CD8-positive, alpha-beta memory T cell (primary cell): Measurements from ENCODE around the gene BNC1. TPM values are rescaled to one million over a fixed set of nuclear protein-coding genes. Genes with fewer than 3 reads are reported as not detected.

Experiments used
- CTCF ChIA-PET: fragments of 350-600 bp; sonication (Branson Sonifier 250); formaldehyde crosslinking; loops from one replicate; lab custom pipeline; 2021; ENCODE audit warnings: antibody characterized with exemption; lab: Charles Lee
- POLR2A ChIA-PET: fragments of 350-600 bp; sonication (Branson Sonifier 250); formaldehyde crosslinking; loops from one replicate; lab custom pipeline; 2021; ENCODE audit warnings: antibody characterized with exemption; lab: Charles Lee
- DNase-seq, 5 donors: peaks; one replicate each; pipeline versions ENCODE4 v3.0.0 to v3.0.0-alpha.2; 2020 to 2022; ENCODE audit warnings: mixed read lengths in 1 of 5
- H3K27ac ChIP-seq: one replicate; pipeline ENCODE4 v1.7.0; 2013; ENCODE audit warnings: low read depth, mild to moderate bottlenecking, low read length, moderate library complexity
- H3K27me3 ChIP-seq: 2 replicates; pipeline ENCODE4 v1.7.0; 2013; ENCODE audit warnings: low read length, mild to moderate bottlenecking; ENCODE audit not compliant: insufficient read depth, poor library complexity, severe bottlenecking
- H3K36me3 ChIP-seq: 2 replicates; pipeline ENCODE4 v1.7.0; 2013; ENCODE audit warnings: mild to moderate bottlenecking, low read length, moderate library complexity; ENCODE audit not compliant: insufficient read depth
- H3K4me1 ChIP-seq: 2 replicates; pipeline ENCODE4 v1.7.0; 2013; ENCODE audit warnings: mild to moderate bottlenecking, low read length, moderate library complexity; ENCODE audit not compliant: insufficient read depth
- H3K4me3 ChIP-seq: 2 replicates; pipeline ENCODE4 v1.7.0; 2013; ENCODE audit warnings: mild to moderate bottlenecking, low read length
- H3K9me3 ChIP-seq: 2 replicates; pipeline ENCODE4 v1.7.0; 2013; ENCODE audit warnings: mild to moderate bottlenecking, low read length
- H3K27ac Mint-ChIP-seq, 8 donors: one replicate each; pipeline ENCODE4 v1.8.0; 2020 to 2021; ENCODE audit warnings: mixed read lengths in 8 of 8, mild to moderate bottlenecking in 6 of 8, inconsistent platforms in 3 of 8, moderate library complexity in 3 of 8
- H3K27me3 Mint-ChIP-seq, 2 donors: one replicate each; pipeline ENCODE4 v1.8.0; 2020 to 2021; ENCODE audit warnings: mixed read lengths in 2 of 2, mild to moderate bottlenecking in 1 of 2, moderate library complexity in 1 of 2
- H3K36me3 Mint-ChIP-seq, 3 donors: one replicate each; pipeline ENCODE4 v1.8.0; 2020 to 2021; ENCODE audit warnings: mixed read lengths in 3 of 3, inconsistent platforms in 1 of 3, mild to moderate bottlenecking in 1 of 3
- H3K4me1 Mint-ChIP-seq, 3 donors: one replicate each; pipeline ENCODE4 v1.8.0; 2020 to 2021; ENCODE audit warnings: mixed read lengths in 3 of 3, inconsistent platforms in 1 of 3, mild to moderate bottlenecking in 1 of 3
- H3K4me3 Mint-ChIP-seq, 7 donors: one replicate each; pipeline ENCODE4 v1.8.0; 2020 to 2021; ENCODE audit warnings: mixed read lengths in 7 of 7, mild to moderate bottlenecking in 6 of 7, moderate library complexity in 4 of 7, inconsistent platforms in 2 of 7
- H3K9me3 Mint-ChIP-seq, 5 donors: one replicate each; pipeline ENCODE4 v1.8.0; 2020 to 2022; ENCODE audit warnings: mixed read lengths in 5 of 5, mild to moderate bottlenecking in 3 of 5, moderate library complexity in 2 of 5, inconsistent platforms in 1 of 5
- polyA plus RNA-seq: library from polyadenylated mRNA; unstranded; fragments of 300-500 nt; fragmentation: Illumina TruSeq; gene quantifications from one replicate; pipeline ENCODE4 v1.2.3, GENCODE V29; 2021
- total RNA-seq, 2 experiments: library from RNA; stranded (reverse); gene quantifications; one replicate each; pipeline ENCODE4 v1.2.3, GENCODE V29; 2021

Gene BNC1
- total RNA-seq (not detected), polyA plus RNA-seq (not detected)

GRCh38 chr15:83284559-83285283, at the start of gene BNC1:
Gene BNC1 (minus strand): TSS chr15:83284664. CDS start chr15:83284628, 36 bp downstream.
- no peak within 1 kb of the TSS for H3K27ac ChIP-seq

GRCh38 chr15:83327041-83327440, 42.6 kb upstream of the BNC1 start:
- no peaks in the 10 kb centered on the region for H3K36me3 ChIP-seq
- H3K9me3 ChIP-seq: no peaks in the 10 kb centered on the region
- Mint-ChIP-seq H3K4me3 (no peak overlapping the region), H3K9me3 (peaks cover 0 to 2% (median 0%) of the 10 kb centered on the region in 5 donors), H3K4me1 (no peaks in the 10 kb centered on the region), H3K27me3 (peaks cover 0 to 3% of the 10 kb centered on the region in 2 donors), H3K27ac (no peak overlapping the region), H3K36me3 (no peaks in the 10 kb centered on the region)
- DNase-seq: no peak
- H3K4me1 ChIP-seq: no peaks in the 10 kb centered on the region
- H3K4me3 ChIP-seq: no peak overlapping the region
- H3K27ac ChIP-seq: no peak overlapping the region
- H3K27me3 ChIP-seq: no peaks in the 10 kb centered on the region
- CTCF ChIA-PET: no interaction called here
- POLR2A ChIA-PET: no interaction called here

More at GRCh38 chr15:83284559-83285283, at the start of gene BNC1:
- ChIA-PET POLR2A (no interaction called here), CTCF (no interaction called here)
- peaks cover 46 to 65% of the 10 kb centered on the region in 2 donors for H3K27me3 Mint-ChIP-seq
- peaks cover 0 to 3% (median 0%) of the 10 kb centered on the region in 5 donors for H3K9me3 Mint-ChIP-seq
- H3K36me3 Mint-ChIP-seq: no peaks in the 10 kb centered on the region
- no peak for DNase-seq
- H3K27me3 ChIP-seq: peaks cover 8% of the 10 kb centered on the region
- H3K27ac Mint-ChIP-seq: no peak within 1 kb of the TSS
- H3K4me1 ChIP-seq: no peaks in the 10 kb centered on the region
- H3K36me3 ChIP-seq: no peaks in the 10 kb centered on the region
- peak within 1 kb of the TSS in 5 of 7 donors; percentile 8 to 61 (median 36) for H3K4me3 Mint-ChIP-seq
- no peak within 1 kb of the TSS for H3K4me3 ChIP-seq
- no peaks in the 10 kb centered on the region for H3K9me3 ChIP-seq
- peaks cover 0 to 15% (median 11%) of the 10 kb centered on the region in 3 donors for H3K4me1 Mint-ChIP-seq

- H3K36me3 Mint-ChIP-seq: no peaks in the 10 kb centered on the region
- Histone ChIP-seq H3K27ac (no peak overlapping the region), H3K9me3 (no peaks in the 10 kb centered on the region), H3K4me3 (no peak overlapping the region), H3K4me1 (no peaks in the 10 kb centered on the region), H3K27me3 (no peaks in the 10 kb centered on the region), H3K36me3 (no peaks in the 10 kb centered on the region)
- no peak overlapping the region for H3K27ac Mint-ChIP-seq
- DNase-seq: no peak
- H3K4me1 Mint-ChIP-seq: no peaks in the 10 kb centered on the region
- no peak overlapping the region for H3K4me3 Mint-ChIP-seq
- H3K27me3 Mint-ChIP-seq: peaks cover 4 to 15% of the 10 kb centered on the region in 2 donors
- POLR2A ChIA-PET: interaction anchor here (0.6 kb wide), 1 partner anchor 41 kb away, joined by 3 read pairs; no protein-coding TSS in a partner anchor
- H3K9me3 Mint-ChIP-seq: peaks cover 0 to 2% (median 0%) of the 10 kb centered on the region in 5 donors
- CTCF ChIA-PET: no interaction called here
Observed at GRCh38 chr15:83324799-83325198, 40.3 kb upstream of the BNC1 start.

GRCh38 chr15:83323296-83323711, 38.8 kb upstream of the BNC1 start:
- no peak for DNase-seq
- Mint-ChIP-seq H3K9me3 (peaks cover 0 to 4% (median 0%) of the 10 kb centered on the region in 5 donors), H3K27ac (no peak overlapping the region), H3K27me3 (peaks cover 7 to 27% of the 10 kb centered on the region in 2 donors), H3K4me3 (no peak overlapping the region), H3K4me1 (no peaks in the 10 kb centered on the region), H3K36me3 (no peaks in the 10 kb centered on the region)
- no peak overlapping the region for H3K27ac ChIP-seq
- no peaks in the 10 kb centered on the region for H3K9me3 ChIP-seq
- ChIA-PET POLR2A (no interaction called here), CTCF (no interaction called here)
- H3K4me3 ChIP-seq: no peak overlapping the region
- H3K36me3 ChIP-seq: no peaks in the 10 kb centered on the region
- H3K27me3 ChIP-seq: no peaks in the 10 kb centered on the region
- H3K4me1 ChIP-seq: no peaks in the 10 kb centered on the region

- Histone ChIP-seq H3K4me3 (no peak overlapping the region), H3K36me3 (no peaks in the 10 kb centered on the region), H3K27me3 (no peaks in the 10 kb centered on the region), H3K4me1 (no peaks in the 10 kb centered on the region), H3K27ac (no peak overlapping the region), H3K9me3 (no peaks in the 10 kb centered on the region)
- H3K27ac Mint-ChIP-seq: no peak overlapping the region
- POLR2A ChIA-PET: no interaction called here
- H3K4me1 Mint-ChIP-seq: no peaks in the 10 kb centered on the region
- peaks cover 0 to 4% (median 0%) of the 10 kb centered on the region in 5 donors for H3K9me3 Mint-ChIP-seq
- H3K27me3 Mint-ChIP-seq: peaks cover 7 to 28% of the 10 kb centered on the region in 2 donors
- CTCF ChIA-PET: no interaction called here
- H3K4me3 Mint-ChIP-seq: no peak overlapping the region
- H3K36me3 Mint-ChIP-seq: no peaks in the 10 kb centered on the region
- no peak for DNase-seq
Observed at GRCh38 chr15:83322691-83323090, 38.2 kb upstream of the BNC1 start.

- Mint-ChIP-seq H3K36me3 (no peaks in the 10 kb centered on the region), H3K27ac (no peak overlapping the region), H3K9me3 (peaks cover 0 to 4% (median 0%) of the 10 kb centered on the region in 5 donors), H3K4me3 (no peak overlapping the region), H3K4me1 (no peaks in the 10 kb centered on the region), H3K27me3 (peaks cover 7 to 28% of the 10 kb centered on the region in 2 donors)
- Histone ChIP-seq H3K9me3 (no peaks in the 10 kb centered on the region), H3K36me3 (no peaks in the 10 kb centered on the region), H3K4me3 (no peak overlapping the region), H3K27me3 (no peaks in the 10 kb centered on the region), H3K4me1 (no peaks in the 10 kb centered on the region), H3K27ac (no peak overlapping the region)
- POLR2A ChIA-PET: no interaction called here
- DNase-seq: no peak
- CTCF ChIA-PET: no interaction called here
Observed at GRCh38 chr15:83322061-83322460, 37.6 kb upstream of the BNC1 start.

- ChIA-PET CTCF (no interaction called here), POLR2A (no interaction called here)
- Mint-ChIP-seq H3K27me3 (peaks cover 7 to 28% of the 10 kb centered on the region in 2 donors), H3K4me1 (no peaks in the 10 kb centered on the region), H3K4me3 (no peak overlapping the region), H3K36me3 (no peaks in the 10 kb centered on the region), H3K9me3 (peaks cover 0 to 4% (median 0%) of the 10 kb centered on the region in 5 donors), H3K27ac (no peak overlapping the region)
- Histone ChIP-seq H3K9me3 (no peaks in the 10 kb centered on the region), H3K36me3 (no peaks in the 10 kb centered on the region), H3K27me3 (no peaks in the 10 kb centered on the region), H3K4me3 (no peak overlapping the region), H3K4me1 (no peaks in the 10 kb centered on the region), H3K27ac (no peak overlapping the region)
- no peak for DNase-seq
Observed at GRCh38 chr15:83320844-83321243, 36.4 kb upstream of the BNC1 start.

GRCh38 chr15:83320404-83320803, 35.9 kb upstream of the BNC1 start:
- H3K9me3 Mint-ChIP-seq: peaks cover 0 to 4% (median 0%) of the 10 kb centered on the region in 5 donors

More at GRCh38 chr15:83320404-83320803, 35.9 kb upstream of the BNC1 start:
- Histone ChIP-seq H3K4me1 (no peaks in the 10 kb centered on the region), H3K36me3 (no peaks in the 10 kb centered on the region), H3K27ac (no peak overlapping the region), H3K27me3 (no peaks in the 10 kb centered on the region), H3K9me3 (no peaks in the 10 kb centered on the region), H3K4me3 (no peak overlapping the region)
- Mint-ChIP-seq H3K4me3 (no peak overlapping the region), H3K27ac (no peak overlapping the region), H3K27me3 (peaks cover 7 to 28% of the 10 kb centered on the region in 2 donors), H3K36me3 (no peaks in the 10 kb centered on the region), H3K4me1 (no peaks in the 10 kb centered on the region)
- CTCF ChIA-PET: no interaction called here
- DNase-seq: no peak
- POLR2A ChIA-PET: no interaction called here
